Liver (tissue), 9 donors: ENCODE data around the gene NAIF1. TPM values are rescaled to one million over a fixed set of nuclear protein-coding genes. Genes with fewer than 3 reads are reported as not detected.

Experiments used
- DNase-seq: peaks from one replicate; pipeline ENCODE4 v3.0.0-alpha.2; 2017; ENCODE audit warnings: low spot score
- H3K27ac ChIP-seq, 2 donors: one replicate each; pipeline ENCODE4 v1.7.0; 2013; ENCODE audit warnings: inconsistent platforms in 2 of 2, low read length in 2 of 2, control low read depth in 1 of 2, low read depth in 1 of 2, mild to moderate bottlenecking in 1 of 2
- H3K27me3 ChIP-seq, 4 donors: one replicate each; pipeline versions ENCODE4 v1.6.1 to v1.7.0; 2013; ENCODE audit warnings: low read length in 3 of 4, inconsistent platforms in 1 of 4, mild to moderate bottlenecking in 1 of 4, moderate library complexity in 1 of 4; ENCODE audit not compliant: control insufficient read depth in 4 of 4, insufficient read depth in 4 of 4
- H3K36me3 ChIP-seq, 4 donors: one replicate each; pipeline versions ENCODE4 v1.6.1 to v1.7.0; 2013; ENCODE audit warnings: low read length in 3 of 4, mild to moderate bottlenecking in 3 of 4, low read depth in 1 of 4, moderate library complexity in 1 of 4; ENCODE audit not compliant: control insufficient read depth in 4 of 4, insufficient read depth in 3 of 4
- H3K4me1 ChIP-seq, 4 donors: one replicate each; pipeline versions ENCODE4 v1.6.1 to v1.7.0; 2013; ENCODE audit warnings: low read length in 3 of 4, mild to moderate bottlenecking in 3 of 4, moderate library complexity in 1 of 4; ENCODE audit not compliant: control insufficient read depth in 4 of 4, insufficient read depth in 4 of 4
- H3K4me3 ChIP-seq, 3 donors: one replicate each; pipeline versions ENCODE4 v1.6.1 to v1.7.0; 2013; ENCODE audit warnings: low read length in 3 of 3, control low read depth in 1 of 3, low read depth in 1 of 3, mild to moderate bottlenecking in 1 of 3
- H3K9ac ChIP-seq, 2 donors: one replicate each; pipeline ENCODE4 v1.7.0; 2013; ENCODE audit warnings: low read length in 2 of 2, mild to moderate bottlenecking in 2 of 2, moderate library complexity in 2 of 2, control low read depth in 1 of 2, low read depth in 1 of 2
- H3K9me3 ChIP-seq, 4 donors: one replicate each; pipeline versions ENCODE4 v1.6.1 to v1.7.0; 2013; ENCODE audit warnings: low read length in 3 of 4; ENCODE audit not compliant: control insufficient read depth in 4 of 4
- EGR1 ChIP-seq, 2 donors: IDR thresholded peaks; 2 replicates each; pipeline ENCODE4 v1.6.1; 2016 to 2018; ENCODE audit warnings: antibody characterized with exemption in 2 of 2, low read depth in 2 of 2
- FOXA1 ChIP-seq: IDR thresholded peaks from 2 replicates; pipeline ENCODE4 v1.6.1; 2016; ENCODE audit warnings: antibody characterized with exemption
- HNF4A ChIP-seq, 2 donors: conservative IDR thresholded peaks; 2 replicates each; pipeline ENCODE4 v1.6.1; 2016; ENCODE audit warnings: antibody characterized with exemption in 2 of 2, mild to moderate bottlenecking in 2 of 2
- HNF4G ChIP-seq: IDR thresholded peaks from 2 replicates; pipeline ENCODE4 v1.6.1; 2016; ENCODE audit warnings: antibody characterized with exemption
- JUND ChIP-seq, 2 donors: IDR thresholded peaks; 2 replicates each; pipeline ENCODE4 v1.6.1; 2016; ENCODE audit warnings: antibody characterized with exemption in 2 of 2
- RXRA ChIP-seq, 2 donors: IDR thresholded peaks; 2 replicates each; pipeline ENCODE4 v1.6.1; 2017 to 2018; ENCODE audit warnings: antibody characterized with exemption in 2 of 2, mild to moderate bottlenecking in 1 of 2
- SP1 ChIP-seq: IDR thresholded peaks from 2 replicates; pipeline ENCODE4 v1.6.1; 2018; ENCODE audit warnings: antibody characterized with exemption, mild to moderate bottlenecking
- TAF1 ChIP-seq: conservative IDR thresholded peaks from 2 replicates; pipeline ENCODE4 v1.6.1; 2016; ENCODE audit warnings: antibody characterized with exemption, mild to moderate bottlenecking
- YY1 ChIP-seq: IDR thresholded peaks from 2 replicates; pipeline ENCODE4 v1.6.1; 2016; ENCODE audit warnings: antibody characterized with exemption, mild to moderate bottlenecking
- WGBS: extraction: QIAGEN DNeasy Blood & Tissue Kit; methylation state at CpG from one replicate; pipeline ENCODE4 v1.1.7; 2013; 5-methylcytosine and 5-hydroxymethylcytosine counted together
- polyA plus RNA-seq, 2 donors: library from polyadenylated mRNA; stranded (reverse) in 1 of 2; unstranded in 1 of 2; fragments of 200-250 nt in 1 of 2; fragments of >200 nt in 1 of 2; fragmentation: Nextera tagmentation in 1 of 2; extraction: Ambion mirVana in 1 of 2; gene quantifications; one replicate each; pipeline versions ENCODE4 v1.2.1 to v1.2.3, GENCODE V29; 2013 to 2015
- total RNA-seq, 2 donors: library from RNA; depleted of rRNA; stranded (reverse); fragments of >200 nt; gene quantifications; one replicate each; pipeline ENCODE4 v1.2.3, GENCODE V29; 2014
- TF ChIP-seq, protein P1 (sequence below): IDR thresholded peaks from 2 replicates; pipeline ENCODE4 v1.6.1; 2016; ENCODE audit warnings: antibody characterized with exemption
- TF ChIP-seq, protein P2 (sequence below): fragments of 150-350 bp; IDR thresholded peaks from 2 replicates; pipeline ENCODE4 v1.5.1; 2017; ENCODE audit warnings: improper control_type of control experiment, low read depth, low read length; ENCODE audit not compliant: missing input control
- TF ChIP-seq, protein P3 (sequence below): IDR thresholded peaks from 2 replicates; pipeline ENCODE4 v1.6.1; 2016; ENCODE audit warnings: antibody characterized with exemption
- TF ChIP-seq, protein P4 (sequence below): IDR thresholded peaks from 2 replicates; pipeline ENCODE4 v1.6.1; 2016; ENCODE audit warnings: antibody characterized with exemption
- TF ChIP-seq, protein P5 (sequence below): IDR thresholded peaks from 2 replicates; pipeline ENCODE4 v1.6.1; 2016; ENCODE audit warnings: antibody characterized with exemption, mild to moderate bottlenecking
- donor health status: healthy.
- donor health status: healthy.
- donor health status: healthy.
- donor health status: healthy.
- donor health status: healthy.

The NAIF1 gene
- total and polyA plus RNA-seq, 4 donors = 2.5 to 6.5 (median 4.7) TPM

DNA sequence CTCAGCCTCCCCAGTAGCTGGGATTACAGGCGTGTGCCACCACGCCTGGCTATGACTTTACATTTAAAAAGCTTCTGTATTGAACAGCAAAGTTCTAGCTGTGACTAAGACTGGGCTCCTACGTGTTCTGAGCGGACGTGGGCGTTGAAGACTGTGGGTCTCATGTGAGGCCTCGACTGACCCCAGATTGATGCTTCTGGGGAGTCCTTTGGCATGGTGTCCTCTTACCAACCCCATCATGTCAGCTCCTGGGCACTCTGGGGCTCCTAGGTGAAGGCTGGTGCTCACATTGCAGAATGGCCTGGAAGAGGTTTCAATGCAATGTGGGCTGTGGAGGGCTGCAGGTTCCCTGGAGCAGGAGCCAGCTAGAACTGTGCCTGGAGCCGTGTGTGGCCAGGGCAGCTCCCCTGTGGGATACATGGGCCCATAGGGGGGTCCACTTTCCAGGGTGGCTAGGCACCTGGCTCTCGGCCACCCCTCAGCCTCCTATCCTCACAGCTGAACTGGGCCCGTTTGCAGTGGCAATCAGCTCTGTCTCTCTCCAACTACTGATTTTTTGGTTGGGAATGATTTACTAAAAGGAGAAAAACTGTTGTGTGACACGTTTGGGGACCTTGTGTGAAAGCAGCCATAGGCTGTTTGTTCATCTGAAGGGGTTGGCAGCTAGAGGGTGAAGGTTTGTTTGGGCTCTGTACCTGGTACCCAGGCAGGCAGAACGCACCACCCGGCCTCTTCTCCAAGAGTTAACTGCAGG, 30.6 kb upstream of the NAIF1 start:
- Histone ChIP-seq H3K4me3 (peak overlapping the region in 1 of 3 donors; percentile 12), H3K9me3 (no peaks in the 10 kb centered on the region), H3K27me3 (no peaks in the 10 kb centered on the region), H3K9ac (peak overlapping the region; percentile 3 to 35), H3K36me3 (peaks cover 0 to 11% (median 0%) of the 10 kb centered on the region in 4 donors), H3K27ac (peak overlapping the region; percentile 91 to 94), H3K4me1 (peaks cover 14 to 61% (median 45%) of the 10 kb centered on the region in 4 donors)
- TF ChIP-seq TAF1 (no peak), SP1 (no peak)
- TF ChIP-seq, protein P1, sequence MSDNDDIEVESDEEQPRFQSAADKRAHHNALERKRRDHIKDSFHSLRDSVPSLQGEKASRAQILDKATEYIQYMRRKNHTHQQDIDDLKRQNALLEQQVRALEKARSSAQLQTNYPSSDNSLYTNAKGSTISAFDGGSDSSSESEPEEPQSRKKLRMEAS = peak; percentile 39
- DNase-seq = no peak
- 58% methylated on average over 13 of the region's 13 CpGs for WGBS

DNA sequence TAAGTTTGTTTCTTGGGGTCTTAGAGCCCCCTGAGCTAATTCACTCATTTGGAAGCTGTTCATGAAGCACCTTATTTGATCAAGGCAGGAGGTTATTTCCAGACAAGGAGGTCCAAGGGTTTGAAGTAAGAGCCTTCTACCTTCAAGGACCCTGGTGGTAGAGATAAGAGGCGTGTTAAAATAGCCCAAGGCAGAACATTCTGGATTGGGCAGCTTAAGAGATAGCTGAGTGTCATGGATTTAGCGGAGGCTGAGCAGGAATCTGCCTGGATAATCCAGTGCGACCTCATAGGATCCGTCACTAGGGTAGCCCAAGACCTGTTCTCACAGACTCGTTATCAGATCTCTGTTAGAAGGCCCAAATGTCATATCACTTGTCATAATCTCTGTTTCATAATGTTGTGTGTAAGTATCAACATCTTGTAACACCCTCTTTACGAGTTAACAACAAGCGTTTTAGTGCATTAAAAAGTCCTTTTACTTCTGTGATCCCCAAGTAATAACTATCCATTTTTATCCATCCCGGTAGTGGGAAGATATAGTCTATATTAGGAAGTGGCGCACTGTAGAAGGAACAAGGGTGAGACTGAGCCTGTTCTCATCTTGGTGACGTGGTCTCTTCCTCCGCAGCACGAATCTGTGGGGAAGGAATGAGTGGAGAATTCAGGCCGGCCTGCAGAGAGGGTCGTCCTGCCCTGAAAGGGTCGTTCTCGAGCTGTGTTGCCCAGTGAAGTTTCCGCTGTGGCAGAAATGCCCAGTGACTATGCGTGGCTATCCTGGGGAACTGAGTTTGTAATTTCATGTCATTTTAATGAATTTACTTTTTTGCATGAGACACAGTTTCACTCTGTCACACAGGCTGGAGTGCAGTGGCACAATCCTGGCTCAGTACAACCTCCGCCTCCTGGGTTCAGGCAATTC, 29.8 kb upstream of the NAIF1 start:
- TF ChIP-seq TAF1 (no peak), SP1 (no peak), JUND (IDR thresholded peaks at IDR 0.05) (no peak)
- TF ChIP-seq, protein P2, sequence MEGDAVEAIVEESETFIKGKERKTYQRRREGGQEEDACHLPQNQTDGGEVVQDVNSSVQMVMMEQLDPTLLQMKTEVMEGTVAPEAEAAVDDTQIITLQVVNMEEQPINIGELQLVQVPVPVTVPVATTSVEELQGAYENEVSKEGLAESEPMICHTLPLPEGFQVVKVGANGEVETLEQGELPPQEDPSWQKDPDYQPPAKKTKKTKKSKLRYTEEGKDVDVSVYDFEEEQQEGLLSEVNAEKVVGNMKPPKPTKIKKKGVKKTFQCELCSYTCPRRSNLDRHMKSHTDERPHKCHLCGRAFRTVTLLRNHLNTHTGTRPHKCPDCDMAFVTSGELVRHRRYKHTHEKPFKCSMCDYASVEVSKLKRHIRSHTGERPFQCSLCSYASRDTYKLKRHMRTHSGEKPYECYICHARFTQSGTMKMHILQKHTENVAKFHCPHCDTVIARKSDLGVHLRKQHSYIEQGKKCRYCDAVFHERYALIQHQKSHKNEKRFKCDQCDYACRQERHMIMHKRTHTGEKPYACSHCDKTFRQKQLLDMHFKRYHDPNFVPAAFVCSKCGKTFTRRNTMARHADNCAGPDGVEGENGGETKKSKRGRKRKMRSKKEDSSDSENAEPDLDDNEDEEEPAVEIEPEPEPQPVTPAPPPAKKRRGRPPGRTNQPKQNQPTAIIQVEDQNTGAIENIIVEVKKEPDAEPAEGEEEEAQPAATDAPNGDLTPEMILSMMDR = no peak
- TF ChIP-seq, protein P3, sequence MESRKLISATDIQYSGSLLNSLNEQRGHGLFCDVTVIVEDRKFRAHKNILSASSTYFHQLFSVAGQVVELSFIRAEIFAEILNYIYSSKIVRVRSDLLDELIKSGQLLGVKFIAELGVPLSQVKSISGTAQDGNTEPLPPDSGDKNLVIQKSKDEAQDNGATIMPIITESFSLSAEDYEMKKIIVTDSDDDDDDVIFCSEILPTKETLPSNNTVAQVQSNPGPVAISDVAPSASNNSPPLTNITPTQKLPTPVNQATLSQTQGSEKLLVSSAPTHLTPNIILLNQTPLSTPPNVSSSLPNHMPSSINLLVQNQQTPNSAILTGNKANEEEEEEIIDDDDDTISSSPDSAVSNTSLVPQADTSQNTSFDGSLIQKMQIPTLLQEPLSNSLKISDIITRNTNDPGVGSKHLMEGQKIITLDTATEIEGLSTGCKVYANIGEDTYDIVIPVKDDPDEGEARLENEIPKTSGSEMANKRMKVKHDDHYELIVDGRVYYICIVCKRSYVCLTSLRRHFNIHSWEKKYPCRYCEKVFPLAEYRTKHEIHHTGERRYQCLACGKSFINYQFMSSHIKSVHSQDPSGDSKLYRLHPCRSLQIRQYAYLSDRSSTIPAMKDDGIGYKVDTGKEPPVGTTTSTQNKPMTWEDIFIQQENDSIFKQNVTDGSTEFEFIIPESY = no peak
- peak overlapping the region; percentile 91 to 94 for H3K27ac ChIP-seq
- no peak for DNase-seq
- H3K9me3 ChIP-seq = no peaks in the 10 kb centered on the region
- H3K36me3 ChIP-seq = peaks cover 0 to 9% (median 0%) of the 10 kb centered on the region in 4 donors
- peak overlapping the region in 1 of 2 donors; percentile 17 for H3K9ac ChIP-seq
- no peaks in the 10 kb centered on the region for H3K27me3 ChIP-seq
- WGBS = 89% methylated on average over 19 of the region's 19 CpGs
- H3K4me1 ChIP-seq = peaks cover 9 to 53% (median 40%) of the 10 kb centered on the region in 4 donors
- no peak overlapping the region for H3K4me3 ChIP-seq

DNA sequence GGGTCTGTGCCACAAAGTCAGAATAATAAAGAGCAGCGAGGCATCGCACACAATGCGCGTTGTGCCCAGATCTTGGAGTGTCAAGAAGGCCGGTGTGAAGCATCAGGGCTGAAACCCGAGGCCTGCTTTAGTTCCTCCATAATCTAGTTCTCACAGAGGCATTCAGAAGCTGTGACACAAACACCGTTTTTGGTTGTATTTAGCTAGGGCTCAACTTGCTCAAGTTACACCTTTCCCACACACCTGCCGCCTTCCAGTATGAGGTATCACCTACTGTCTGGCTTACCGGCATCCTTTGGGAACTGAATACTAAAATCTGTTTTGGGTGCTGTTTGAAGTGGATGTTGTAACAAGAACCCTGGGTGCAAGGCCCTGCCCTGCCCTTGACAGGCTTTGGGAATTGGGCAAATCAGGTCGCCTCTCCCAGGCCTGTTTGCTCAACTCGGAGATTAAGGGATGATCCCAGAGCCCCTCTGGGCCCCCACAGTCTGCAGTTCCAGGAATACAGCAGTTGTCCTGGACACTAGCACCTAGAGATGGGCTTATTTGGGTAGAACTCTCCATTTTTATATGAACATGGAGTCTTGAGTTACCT, 27.9 kb upstream of the NAIF1 start:
- no peak overlapping the region for H3K9ac ChIP-seq
- H3K9me3 ChIP-seq = no peaks in the 10 kb centered on the region
- no peaks in the 10 kb centered on the region for H3K27me3 ChIP-seq
- DNase-seq = no peak
- H3K4me1 ChIP-seq = peaks cover 9 to 40% (median 27%) of the 10 kb centered on the region in 4 donors
- no peaks in the 10 kb centered on the region for H3K36me3 ChIP-seq
- peak overlapping the region; percentile 57 to 63 for H3K27ac ChIP-seq
- WGBS = 78% methylated on average over 11 of the region's 11 CpGs
- H3K4me3 ChIP-seq = no peak overlapping the region
- TF ChIP-seq YY1 (no peak), HNF4A (conservative IDR thresholded peaks at IDR 0.05) (peak; percentile 83 to 88), FOXA1 (no peak), TAF1 (no peak), RXRA (IDR thresholded peaks at IDR 0.05) (peak; percentile 78 to 91), EGR1 (IDR thresholded peaks at IDR 0.05; ENCODE audit: low read depth in 2 of 2) (no peak), HNF4G (no peak), SP1 (peak; percentile 53)
- TF ChIP-seq, protein P4, sequence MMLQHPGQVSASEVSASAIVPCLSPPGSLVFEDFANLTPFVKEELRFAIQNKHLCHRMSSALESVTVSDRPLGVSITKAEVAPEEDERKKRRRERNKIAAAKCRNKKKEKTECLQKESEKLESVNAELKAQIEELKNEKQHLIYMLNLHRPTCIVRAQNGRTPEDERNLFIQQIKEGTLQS = no peak
- TF ChIP-seq, protein P5, sequence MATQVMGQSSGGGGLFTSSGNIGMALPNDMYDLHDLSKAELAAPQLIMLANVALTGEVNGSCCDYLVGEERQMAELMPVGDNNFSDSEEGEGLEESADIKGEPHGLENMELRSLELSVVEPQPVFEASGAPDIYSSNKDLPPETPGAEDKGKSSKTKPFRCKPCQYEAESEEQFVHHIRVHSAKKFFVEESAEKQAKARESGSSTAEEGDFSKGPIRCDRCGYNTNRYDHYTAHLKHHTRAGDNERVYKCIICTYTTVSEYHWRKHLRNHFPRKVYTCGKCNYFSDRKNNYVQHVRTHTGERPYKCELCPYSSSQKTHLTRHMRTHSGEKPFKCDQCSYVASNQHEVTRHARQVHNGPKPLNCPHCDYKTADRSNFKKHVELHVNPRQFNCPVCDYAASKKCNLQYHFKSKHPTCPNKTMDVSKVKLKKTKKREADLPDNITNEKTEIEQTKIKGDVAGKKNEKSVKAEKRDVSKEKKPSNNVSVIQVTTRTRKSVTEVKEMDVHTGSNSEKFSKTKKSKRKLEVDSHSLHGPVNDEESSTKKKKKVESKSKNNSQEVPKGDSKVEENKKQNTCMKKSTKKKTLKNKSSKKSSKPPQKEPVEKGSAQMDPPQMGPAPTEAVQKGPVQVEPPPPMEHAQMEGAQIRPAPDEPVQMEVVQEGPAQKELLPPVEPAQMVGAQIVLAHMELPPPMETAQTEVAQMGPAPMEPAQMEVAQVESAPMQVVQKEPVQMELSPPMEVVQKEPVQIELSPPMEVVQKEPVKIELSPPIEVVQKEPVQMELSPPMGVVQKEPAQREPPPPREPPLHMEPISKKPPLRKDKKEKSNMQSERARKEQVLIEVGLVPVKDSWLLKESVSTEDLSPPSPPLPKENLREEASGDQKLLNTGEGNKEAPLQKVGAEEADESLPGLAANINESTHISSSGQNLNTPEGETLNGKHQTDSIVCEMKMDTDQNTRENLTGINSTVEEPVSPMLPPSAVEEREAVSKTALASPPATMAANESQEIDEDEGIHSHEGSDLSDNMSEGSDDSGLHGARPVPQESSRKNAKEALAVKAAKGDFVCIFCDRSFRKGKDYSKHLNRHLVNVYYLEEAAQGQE = no peak
